ENCODE measurements around the gene OR2J2.

DNA sequence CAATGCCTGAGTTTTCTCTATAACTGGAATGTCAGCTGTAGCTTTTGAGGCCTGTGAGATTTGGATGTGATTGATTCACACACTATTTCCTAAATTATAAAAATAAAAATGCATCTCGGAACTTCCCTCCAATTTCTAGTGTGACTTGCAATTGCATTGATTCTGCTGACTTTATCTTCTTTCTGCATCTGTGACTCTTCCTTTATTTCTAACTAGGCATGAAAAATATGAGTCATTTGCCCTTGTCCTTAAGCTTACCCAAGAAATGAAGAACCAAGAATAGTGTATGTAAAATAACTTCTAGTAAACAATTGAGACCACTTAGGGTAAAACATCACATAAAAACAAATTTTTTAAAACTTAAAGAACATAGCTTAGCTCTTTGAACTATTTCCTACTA, 12.9 kb downstream of the OR2J2 start:
- TF ChIP-seq, protein P1, sequence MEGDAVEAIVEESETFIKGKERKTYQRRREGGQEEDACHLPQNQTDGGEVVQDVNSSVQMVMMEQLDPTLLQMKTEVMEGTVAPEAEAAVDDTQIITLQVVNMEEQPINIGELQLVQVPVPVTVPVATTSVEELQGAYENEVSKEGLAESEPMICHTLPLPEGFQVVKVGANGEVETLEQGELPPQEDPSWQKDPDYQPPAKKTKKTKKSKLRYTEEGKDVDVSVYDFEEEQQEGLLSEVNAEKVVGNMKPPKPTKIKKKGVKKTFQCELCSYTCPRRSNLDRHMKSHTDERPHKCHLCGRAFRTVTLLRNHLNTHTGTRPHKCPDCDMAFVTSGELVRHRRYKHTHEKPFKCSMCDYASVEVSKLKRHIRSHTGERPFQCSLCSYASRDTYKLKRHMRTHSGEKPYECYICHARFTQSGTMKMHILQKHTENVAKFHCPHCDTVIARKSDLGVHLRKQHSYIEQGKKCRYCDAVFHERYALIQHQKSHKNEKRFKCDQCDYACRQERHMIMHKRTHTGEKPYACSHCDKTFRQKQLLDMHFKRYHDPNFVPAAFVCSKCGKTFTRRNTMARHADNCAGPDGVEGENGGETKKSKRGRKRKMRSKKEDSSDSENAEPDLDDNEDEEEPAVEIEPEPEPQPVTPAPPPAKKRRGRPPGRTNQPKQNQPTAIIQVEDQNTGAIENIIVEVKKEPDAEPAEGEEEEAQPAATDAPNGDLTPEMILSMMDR (IDR thresholded peaks at IDR 0.05; ENCODE audit: low read depth, low read length), result no peak
- TF ChIP-seq EZH2phosphoT487 (IDR thresholded peaks at IDR 0.05; ENCODE audit: low read depth), result no peak

All from OCI-LY3 (cell line).